ENCODE measurements around the gene TLE1.

Gene TLE1

GRCh38 chr9:81579381-81579780, 110.0 kb downstream of the TLE1 start:
- no peak for TF ChIP-seq EZH2 (IDR thresholded peaks at IDR 0.05)
- no peak for TF ChIP-seq POLR2AphosphoS5 (IDR thresholded peaks at IDR 0.05; ENCODE audit: borderline replicate concordance, low read depth, low read length)
- TF ChIP-seq FOXP2 (optimal IDR thresholded peaks at IDR 0.05; ENCODE audit: control extremely low read depth, extremely low read length, insufficient read depth) = no peak
- no peaks in the 10 kb centered on the region for H3K36me3 ChIP-seq (ENCODE audit: insufficient read depth, low read length)
- no peak overlapping the region for H3K4me3 ChIP-seq
- no peaks in the 10 kb centered on the region for H3K9me3 ChIP-seq (ENCODE audit: low read depth, low read length)
- H3K27ac ChIP-seq = no peak overlapping the region
- H3K9ac ChIP-seq (ENCODE audit: insufficient read length) = no peak overlapping the region
- DNase-seq (ENCODE audit: low read depth, low spot score) = no peak

- Histone ChIP-seq H3K9me3 (ENCODE audit: low read depth, low read length) (no peaks in the 10 kb centered on the region), H3K4me3 (no peak overlapping the region), H3K27ac (no peak overlapping the region), H3K36me3 (ENCODE audit: insufficient read depth, low read length) (no peaks in the 10 kb centered on the region), H3K9ac (ENCODE audit: insufficient read length) (no peak overlapping the region)
- no peak for TF ChIP-seq EZH2 (IDR thresholded peaks at IDR 0.05)
- no peak for TF ChIP-seq POLR2AphosphoS5 (IDR thresholded peaks at IDR 0.05; ENCODE audit: borderline replicate concordance, low read depth, low read length)
- no peak for TF ChIP-seq FOXP2 (optimal IDR thresholded peaks at IDR 0.05; ENCODE audit: control extremely low read depth, extremely low read length, insufficient read depth)
- DNase-seq (ENCODE audit: low read depth, low spot score) = no peak
Measured at GRCh38 chr9:81578606-81579005, 110.7 kb downstream of the TLE1 start.

GRCh38 chr9:81575956-81576355, 113.4 kb downstream of the TLE1 start:
- DNase-seq (ENCODE audit: low read depth, low spot score) = no peak
- H3K27ac ChIP-seq = no peak overlapping the region
- TF ChIP-seq EZH2 (IDR thresholded peaks at IDR 0.05) = no peak
- no peak for TF ChIP-seq FOXP2 (optimal IDR thresholded peaks at IDR 0.05; ENCODE audit: control extremely low read depth, extremely low read length, insufficient read depth)
- no peak for TF ChIP-seq POLR2AphosphoS5 (IDR thresholded peaks at IDR 0.05; ENCODE audit: borderline replicate concordance, low read depth, low read length)

GRCh38 chr9:81574405-81574804, 114.9 kb downstream of the TLE1 start:
- H3K9me3 ChIP-seq (ENCODE audit: low read depth, low read length) = no peaks in the 10 kb centered on the region
- no peaks in the 10 kb centered on the region for H3K36me3 ChIP-seq (ENCODE audit: insufficient read depth, low read length)
- no peak for DNase-seq (ENCODE audit: low read depth, low spot score)
- TF ChIP-seq FOXP2 (optimal IDR thresholded peaks at IDR 0.05; ENCODE audit: control extremely low read depth, extremely low read length, insufficient read depth) = no peak
- TF ChIP-seq EZH2 (IDR thresholded peaks at IDR 0.05) = no peak
- TF ChIP-seq POLR2AphosphoS5 (IDR thresholded peaks at IDR 0.05; ENCODE audit: borderline replicate concordance, low read depth, low read length) = no peak
- no peak overlapping the region for H3K27ac ChIP-seq
- no peak overlapping the region for H3K9ac ChIP-seq (ENCODE audit: insufficient read length)
- no peak overlapping the region for H3K4me3 ChIP-seq

More at GRCh38 chr9:81575956-81576355, 113.4 kb downstream of the TLE1 start:
- Histone ChIP-seq H3K9ac (ENCODE audit: insufficient read length) (no peak overlapping the region), H3K36me3 (ENCODE audit: insufficient read depth, low read length) (no peaks in the 10 kb centered on the region), H3K4me3 (no peak overlapping the region), H3K9me3 (ENCODE audit: low read depth, low read length) (no peaks in the 10 kb centered on the region)

GRCh38 chr9:81573415-81574321, 115.7 kb downstream of the TLE1 start:
- Histone ChIP-seq H3K9ac (ENCODE audit: insufficient read length) (no peak overlapping the region), H3K36me3 (ENCODE audit: insufficient read depth, low read length) (no peaks in the 10 kb centered on the region), H3K27ac (no peak overlapping the region), H3K4me3 (no peak overlapping the region), H3K9me3 (ENCODE audit: low read depth, low read length) (no peaks in the 10 kb centered on the region)
- no peak for DNase-seq (ENCODE audit: low read depth, low spot score)
- no peak for TF ChIP-seq EZH2 (IDR thresholded peaks at IDR 0.05)
- no peak for TF ChIP-seq POLR2AphosphoS5 (IDR thresholded peaks at IDR 0.05; ENCODE audit: borderline replicate concordance, low read depth, low read length)
- no peak for TF ChIP-seq FOXP2 (optimal IDR thresholded peaks at IDR 0.05; ENCODE audit: control extremely low read depth, extremely low read length, insufficient read depth)

GRCh38 chr9:81570083-81570482, 119.3 kb downstream of the TLE1 start:
- H3K4me3 ChIP-seq = no peak overlapping the region
- no peak overlapping the region for H3K9ac ChIP-seq (ENCODE audit: insufficient read length)
- no peak for DNase-seq (ENCODE audit: low read depth, low spot score)
- no peaks in the 10 kb centered on the region for H3K36me3 ChIP-seq (ENCODE audit: insufficient read depth, low read length)
- H3K27ac ChIP-seq = no peak overlapping the region
- no peak for TF ChIP-seq EZH2 (IDR thresholded peaks at IDR 0.05)
- H3K9me3 ChIP-seq (ENCODE audit: low read depth, low read length) = no peaks in the 10 kb centered on the region

- no peak overlapping the region for H3K9ac ChIP-seq (ENCODE audit: insufficient read length)
- H3K27ac ChIP-seq = no peak overlapping the region
- H3K9me3 ChIP-seq (ENCODE audit: low read depth, low read length) = no peaks in the 10 kb centered on the region
- no peaks in the 10 kb centered on the region for H3K36me3 ChIP-seq (ENCODE audit: insufficient read depth, low read length)
- no peak for DNase-seq (ENCODE audit: low read depth, low spot score)
- no peak for TF ChIP-seq POLR2AphosphoS5 (IDR thresholded peaks at IDR 0.05; ENCODE audit: borderline replicate concordance, low read depth, low read length)
- no peak for TF ChIP-seq EZH2 (IDR thresholded peaks at IDR 0.05)
- TF ChIP-seq FOXP2 (optimal IDR thresholded peaks at IDR 0.05; ENCODE audit: control extremely low read depth, extremely low read length, insufficient read depth) = no peak
- H3K4me3 ChIP-seq = no peak overlapping the region
Measured at GRCh38 chr9:81566074-81566698, 123.2 kb downstream of the TLE1 start.

- Histone ChIP-seq H3K4me3 (no peak overlapping the region), H3K36me3 (ENCODE audit: insufficient read depth, low read length) (no peaks in the 10 kb centered on the region), H3K27ac (no peak overlapping the region), H3K9ac (ENCODE audit: insufficient read length) (no peak overlapping the region), H3K9me3 (ENCODE audit: low read depth, low read length) (no peaks in the 10 kb centered on the region)
- DNase-seq (ENCODE audit: low read depth, low spot score) = no peak
- TF ChIP-seq POLR2AphosphoS5 (IDR thresholded peaks at IDR 0.05; ENCODE audit: borderline replicate concordance, low read depth, low read length) (no peak), FOXP2 (optimal IDR thresholded peaks at IDR 0.05; ENCODE audit: control extremely low read depth, extremely low read length, insufficient read depth) (no peak), EZH2 (IDR thresholded peaks at IDR 0.05) (no peak)
Measured at GRCh38 chr9:81565609-81566008, 123.7 kb downstream of the TLE1 start.
